Mononuclear cell (primary cell): ENCODE measurements around the gene SLC22A23. TPM values are rescaled to one million over a fixed set of nuclear protein-coding genes. Genes with fewer than 3 reads are reported as not detected.
"Not testable (repeated sequence)": the region's sequence is repeated elsewhere in the genome, so short reads cannot be mapped to it uniquely, and the experiment has no call there.

ENCODE experiments used
- H3K27me3 ChIP-seq: 2 replicates; pipeline ENCODE4 v1.6.0; 2011; ENCODE audit warnings: low read length, control low read depth; ENCODE audit not compliant: insufficient read depth
- H3K4me1 ChIP-seq: 2 replicates; pipeline ENCODE4 v1.5.1; 2011; ENCODE audit warnings: mild to moderate bottlenecking, low read length, control low read depth; ENCODE audit not compliant: insufficient read depth
- H3K4me3 ChIP-seq: 2 replicates; pipeline ENCODE4 v1.5.1; 2011; ENCODE audit warnings: mild to moderate bottlenecking, low read length, moderate library complexity
- H3K9me3 ChIP-seq: 2 replicates; pipeline ENCODE4 v1.5.1; 2011; ENCODE audit warnings: low read depth, mild to moderate bottlenecking, control low read depth, low read length
- total RNA-seq: library from RNA; depleted of rRNA; stranded (reverse); fragments of >200 nt; gene quantifications from one replicate; pipeline ENCODE4 v1.2.3, GENCODE V29; 2012

Gene SLC22A23
- total RNA-seq, 1 donor, result 6.0 TPM

- no peaks in the 10 kb centered on the region for H3K4me1 ChIP-seq
- H3K27me3 ChIP-seq, result no peaks in the 10 kb centered on the region
- H3K9me3 ChIP-seq, result no peaks in the 10 kb centered on the region
- H3K4me3 ChIP-seq, result no peak overlapping the region
Measured at GRCh38 chr6:3398165-3398562, 58.7 kb downstream of the SLC22A23 start.

- no peaks in the 10 kb centered on the region for H3K4me1 ChIP-seq
- H3K27me3 ChIP-seq, result no peaks in the 10 kb centered on the region
- H3K9me3 ChIP-seq, result no peaks in the 10 kb centered on the region
- H3K4me3 ChIP-seq, result no peak overlapping the region
Measured at GRCh38 chr6:3397229-3398164, 59.4 kb downstream of the SLC22A23 start.

- Histone ChIP-seq H3K9me3 (no peaks in the 10 kb centered on the region), H3K4me1 (no peaks in the 10 kb centered on the region), H3K4me3 (no peak overlapping the region), H3K27me3 (no peaks in the 10 kb centered on the region)
Measured at GRCh38 chr6:3396503-3397180, 60.2 kb downstream of the SLC22A23 start.

- Histone ChIP-seq H3K4me3 (no peak overlapping the region), H3K9me3 (no peaks in the 10 kb centered on the region), H3K4me1 (no peaks in the 10 kb centered on the region), H3K27me3 (no peaks in the 10 kb centered on the region)
Measured at GRCh38 chr6:3394671-3395070, 62.2 kb downstream of the SLC22A23 start.

GRCh38 chr6:3393836-3394202 lies 63.0 kb downstream of the SLC22A23 start:
- H3K9me3 ChIP-seq, result no peaks in the 10 kb centered on the region
- no peaks in the 10 kb centered on the region for H3K27me3 ChIP-seq
- H3K4me1 ChIP-seq, result no peaks in the 10 kb centered on the region
- no peak overlapping the region for H3K4me3 ChIP-seq

DNA sequence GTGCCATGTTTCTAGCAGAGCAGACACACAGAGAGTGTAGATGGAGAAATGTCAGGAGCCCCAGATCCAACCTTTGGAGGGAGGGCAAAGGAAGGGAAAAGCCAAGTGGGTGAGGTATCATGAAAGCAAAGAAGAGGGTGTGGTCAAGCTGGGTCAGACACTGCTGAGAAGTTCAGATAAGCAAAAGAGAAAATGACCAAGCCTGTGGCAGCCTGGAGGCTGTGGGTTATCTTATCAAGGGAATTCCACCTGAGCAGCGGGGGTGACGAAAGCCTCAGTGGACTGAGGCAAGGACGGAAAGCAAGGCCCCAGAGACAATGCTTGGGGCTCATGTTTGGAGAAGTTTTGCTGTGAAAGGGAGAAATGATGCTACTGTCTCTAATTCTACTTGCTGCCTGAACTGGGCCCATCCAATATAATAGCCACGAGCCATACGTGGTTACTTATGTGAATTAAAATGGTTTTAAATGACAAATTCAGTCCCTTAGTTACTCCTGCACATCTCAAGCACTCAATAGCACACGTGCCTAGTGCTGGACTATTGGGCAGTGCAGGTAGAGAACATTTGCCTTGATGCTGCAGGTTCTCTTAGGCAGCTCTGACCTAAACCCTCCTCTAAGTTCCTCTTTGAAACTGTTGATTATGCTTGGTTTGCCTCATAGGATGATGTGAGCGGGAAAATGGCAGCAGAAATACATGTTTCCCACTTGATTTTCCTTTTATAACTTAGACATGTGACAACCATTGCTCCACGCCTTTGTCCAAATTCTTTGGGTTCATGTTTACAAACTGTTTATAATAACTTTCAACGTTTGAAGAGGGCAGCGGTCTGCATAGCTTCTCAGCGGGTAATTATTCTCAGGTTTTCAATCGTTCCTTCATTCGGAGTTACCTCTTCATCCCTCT lies 63.7 kb downstream of the SLC22A23 start:
- no peaks in the 10 kb centered on the region for H3K27me3 ChIP-seq
- peaks cover 3% of the 10 kb centered on the region for H3K4me1 ChIP-seq
- no peak overlapping the region for H3K4me3 ChIP-seq
- H3K9me3 ChIP-seq, result no peaks in the 10 kb centered on the region

DNA sequence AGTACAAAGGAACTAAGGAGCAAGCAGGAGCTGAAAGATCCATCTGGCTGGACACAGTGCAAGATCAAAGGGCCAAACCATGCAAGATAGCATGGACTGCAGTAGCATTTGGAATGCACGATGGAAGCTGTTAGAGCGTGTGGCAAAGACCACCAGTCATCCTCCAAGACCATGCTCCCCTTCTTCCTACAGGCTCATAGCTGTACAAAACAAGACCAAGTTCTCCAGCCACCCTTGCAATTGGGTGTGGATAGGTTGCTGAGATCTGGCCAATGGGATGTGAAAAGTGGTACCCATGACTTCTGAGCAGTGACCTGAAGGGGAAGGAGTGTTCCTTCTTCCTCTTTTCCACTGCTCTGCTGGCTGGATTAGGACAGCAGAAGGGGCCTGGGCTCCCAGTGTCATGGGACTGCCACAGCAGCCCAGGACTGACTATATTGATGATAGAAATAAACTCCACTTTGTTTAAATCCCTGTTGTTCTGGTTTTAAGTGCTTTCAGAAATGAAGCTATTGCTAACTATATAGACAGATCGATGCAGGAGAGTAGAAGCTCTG lies 64.9 kb downstream of the SLC22A23 start:
- Histone ChIP-seq H3K27me3 (no peaks in the 10 kb centered on the region), H3K4me1 (peaks cover 3% of the 10 kb centered on the region), H3K4me3 (no peak overlapping the region), H3K9me3 (no peaks in the 10 kb centered on the region)

- H3K4me1 ChIP-seq, result peaks cover 3% of the 10 kb centered on the region
- H3K4me3 ChIP-seq, result no peak overlapping the region
- no peaks in the 10 kb centered on the region for H3K27me3 ChIP-seq
- H3K9me3 ChIP-seq, result no peaks in the 10 kb centered on the region
Measured at GRCh38 chr6:3390698-3391097, 66.2 kb downstream of the SLC22A23 start.

GRCh38 chr6:3389390-3390167 lies 67.3 kb downstream of the SLC22A23 start:
- no peak overlapping the region for H3K4me3 ChIP-seq
- no peaks in the 10 kb centered on the region for H3K27me3 ChIP-seq
- H3K4me1 ChIP-seq, result peaks cover 3% of the 10 kb centered on the region
- no peaks in the 10 kb centered on the region for H3K9me3 ChIP-seq

DNA sequence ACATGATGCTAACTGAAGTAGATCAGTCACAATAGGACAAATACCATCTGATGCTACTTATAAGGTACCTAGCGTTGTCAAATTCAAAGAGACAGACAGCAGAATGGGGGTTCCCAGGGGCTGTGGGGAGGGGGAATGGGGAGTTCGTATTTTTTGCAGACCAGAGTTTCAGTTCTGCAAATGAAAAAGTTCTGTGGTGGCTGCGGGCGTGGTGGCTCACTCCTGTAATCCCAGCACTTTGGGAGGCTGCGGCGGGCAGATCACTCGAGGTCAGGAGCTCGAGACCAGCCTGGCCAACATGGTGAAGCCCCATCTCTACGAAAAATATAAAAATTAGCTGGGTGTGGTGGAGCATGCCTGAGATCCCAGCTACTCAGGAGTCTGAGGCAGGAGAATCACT lies 68.1 kb downstream of the SLC22A23 start:
- H3K9me3 ChIP-seq, result no peaks in the 10 kb centered on the region
- no peak overlapping the region for H3K4me3 ChIP-seq
- no peaks in the 10 kb centered on the region for H3K27me3 ChIP-seq
- H3K4me1 ChIP-seq, result peaks cover 3% of the 10 kb centered on the region

DNA sequence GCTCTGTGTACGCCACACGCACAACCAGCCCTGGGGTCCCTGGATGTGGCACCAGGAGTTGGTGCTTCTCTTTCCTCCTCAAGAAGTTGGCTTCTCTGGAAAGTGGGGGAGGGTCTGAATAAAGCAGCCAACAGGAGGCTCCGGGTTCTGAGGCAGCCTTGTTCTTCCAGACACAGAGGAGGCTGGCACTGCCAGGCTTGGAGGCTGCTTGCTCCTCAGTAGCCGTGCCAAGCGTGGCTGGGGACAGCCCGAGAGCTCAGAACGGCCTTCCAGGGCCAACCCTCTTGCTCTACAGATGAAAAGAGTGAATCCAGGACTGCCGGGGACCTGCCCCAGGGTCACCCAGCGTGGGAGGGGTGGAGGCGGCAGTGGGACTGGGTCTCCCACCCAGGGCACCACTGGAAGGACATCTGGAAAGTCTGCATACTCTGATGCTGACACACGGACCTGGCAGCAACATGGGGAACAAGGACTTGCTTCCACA lies 70.4 kb downstream of the SLC22A23 start:
- Histone ChIP-seq H3K27me3 (no peaks in the 10 kb centered on the region), H3K4me1 (peaks cover 3% of the 10 kb centered on the region), H3K4me3 (no peak overlapping the region), H3K9me3 (no peaks in the 10 kb centered on the region)

GRCh38 chr6:3385660-3386151 lies 71.1 kb downstream of the SLC22A23 start:
- Histone ChIP-seq H3K4me1 (peaks cover 3% of the 10 kb centered on the region), H3K27me3 (no peaks in the 10 kb centered on the region), H3K9me3 (no peaks in the 10 kb centered on the region), H3K4me3 (no peak overlapping the region)

DNA sequence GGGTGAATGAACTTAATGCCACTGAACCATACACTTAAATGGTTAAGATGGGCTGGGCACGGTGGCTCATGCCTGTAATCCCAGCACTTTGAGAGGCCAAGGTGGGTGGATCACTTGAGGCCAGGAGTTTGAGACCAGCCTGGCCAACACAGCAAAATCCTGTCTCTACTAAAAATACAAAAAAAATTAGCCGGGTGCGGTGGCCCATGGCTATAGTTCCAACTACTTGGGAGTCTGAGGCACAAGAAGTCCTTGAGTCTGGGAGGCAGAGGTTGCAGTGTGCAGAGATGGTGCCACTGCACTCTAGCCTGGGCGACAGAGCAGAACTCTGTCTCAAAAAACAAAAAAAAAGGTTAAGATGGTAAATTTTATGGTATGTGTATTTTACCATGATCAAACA lies 71.7 kb downstream of the SLC22A23 start:
- H3K4me3 ChIP-seq, H3K27me3 ChIP-seq, H3K9me3 ChIP-seq, H3K4me1 ChIP-seq: not testable (repeated sequence)
